HUDEP-2 (cell line): ENCODE measurements around the gene MIPOL1.

Source experiments
- DNase-seq, 76 experiments: peaks; one replicate each; lab custom pipeline; 2025; ENCODE audit not compliant: unreplicated experiment in 76 of 76; lab: John Stamatoyannopoulos, UW

MIPOL1 gene

GRCh38 chr14:37580146-37580545, 382.4 kb downstream of the MIPOL1 start:
- DNase-seq: no peak

GRCh38 chr14:37583358-37584210, 385.8 kb downstream of the MIPOL1 start:
- no peak for DNase-seq

- DNase-seq: no peak
Measured at GRCh38 chr14:37584211-37585100, 386.7 kb downstream of the MIPOL1 start.

DNA sequence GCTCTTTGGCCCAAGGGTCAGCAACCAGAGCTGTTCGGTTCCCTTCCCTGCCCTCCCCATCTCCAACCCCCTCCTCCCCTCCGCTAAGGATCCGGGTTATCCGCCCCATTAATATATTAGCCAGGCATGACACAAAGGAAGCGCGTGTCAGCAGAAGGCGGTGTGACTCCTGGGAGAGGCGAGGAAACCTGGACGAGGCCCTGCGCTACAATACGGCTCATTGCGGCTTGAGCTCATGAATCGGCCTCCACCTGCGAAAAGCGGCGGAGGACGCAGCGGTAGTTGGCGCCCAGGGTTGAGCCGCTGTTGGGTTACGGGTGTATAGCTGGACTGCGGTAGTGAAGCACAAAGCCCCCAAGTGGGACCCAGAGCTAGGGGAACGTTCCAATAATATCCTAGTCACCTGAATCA, 387.4 kb downstream of the MIPOL1 start:
- DNase-seq: no peak

DNA sequence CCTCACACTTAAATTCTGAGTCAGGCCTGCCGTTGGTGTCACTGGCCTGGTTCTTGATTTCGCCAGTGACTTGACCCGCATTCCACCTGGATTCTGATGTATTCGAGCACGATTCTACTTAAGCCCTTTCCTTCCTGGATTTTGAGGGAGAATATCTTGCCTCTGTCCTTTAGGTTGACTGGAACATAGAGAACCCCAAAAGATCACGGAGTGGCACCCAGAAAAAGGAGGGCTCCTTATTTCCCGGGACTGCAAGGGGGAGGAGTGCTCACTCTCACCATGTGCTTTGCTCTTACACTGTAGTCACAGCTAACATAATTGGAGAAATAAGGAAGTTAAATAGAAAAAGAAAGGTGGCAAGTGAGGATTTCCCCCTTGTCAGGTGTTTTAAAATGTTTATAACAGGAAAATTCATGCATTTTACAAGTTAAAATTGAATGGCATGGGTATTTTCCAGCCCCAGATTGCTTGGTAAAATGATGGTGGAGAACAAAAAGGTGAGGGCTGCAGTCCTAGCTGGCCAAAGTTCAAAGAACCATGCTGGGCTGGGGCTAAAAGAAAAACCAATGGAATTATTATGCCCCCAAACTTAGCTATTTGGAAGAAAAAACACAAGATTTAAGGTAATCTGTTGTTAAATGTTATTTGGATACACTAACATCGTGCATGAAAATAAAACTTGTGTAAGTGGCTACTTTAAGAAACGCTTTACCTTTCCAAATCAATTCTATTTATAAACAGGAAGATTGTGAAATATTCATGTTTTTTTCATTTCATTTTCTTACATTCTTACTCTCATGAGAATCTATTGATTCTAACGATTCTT, 388.4 kb downstream of the MIPOL1 start:
- no peak for DNase-seq

DNA sequence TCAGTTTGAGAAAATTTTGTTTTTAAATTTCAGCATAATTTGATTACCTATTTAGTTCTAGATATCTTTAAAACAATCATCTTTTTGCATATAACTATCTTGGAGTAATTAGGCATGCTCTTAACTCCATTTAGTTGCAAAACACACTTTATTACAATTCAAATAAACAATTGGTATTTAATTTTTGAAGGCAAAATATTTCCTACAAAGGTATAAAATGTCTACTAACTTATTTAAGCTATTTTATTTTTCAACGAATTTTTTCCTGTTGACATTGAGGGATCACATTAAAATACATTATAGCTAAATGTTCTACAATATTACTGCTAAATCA, 389.0 kb downstream of the MIPOL1 start:
- DNase-seq: no peak

DNA sequence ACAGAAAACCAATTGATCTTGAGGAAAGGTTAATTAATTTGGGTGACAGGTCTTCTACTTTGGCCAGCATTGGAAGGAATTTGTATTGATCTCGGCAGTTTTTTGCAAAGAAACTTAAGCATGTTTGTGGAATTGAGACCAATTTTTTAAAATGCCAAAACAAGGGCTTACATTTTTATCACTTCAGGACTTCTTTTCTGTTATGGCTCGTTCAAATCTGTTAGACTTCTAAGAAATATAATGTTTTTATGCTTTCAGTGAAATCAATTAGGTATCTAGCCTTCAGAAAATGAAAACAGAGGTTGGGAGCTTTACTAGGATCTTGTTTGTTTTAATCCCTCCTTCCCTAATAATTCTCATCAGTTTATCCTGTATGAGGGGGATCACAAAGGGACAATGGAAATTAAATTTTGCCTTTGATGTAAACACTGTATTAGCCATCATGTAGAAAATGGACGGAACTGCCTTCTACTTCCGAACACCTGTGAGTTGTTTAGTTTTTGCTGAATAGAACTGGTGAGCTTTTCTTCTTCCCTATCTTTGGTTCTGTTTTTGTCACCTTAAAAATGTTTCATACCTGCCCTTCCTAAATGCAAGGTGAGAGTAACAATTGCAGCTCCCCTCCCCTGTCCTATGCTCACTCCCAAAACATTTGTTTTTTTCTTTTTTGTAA, 389.5 kb downstream of the MIPOL1 start:
- no peak for DNase-seq

DNA sequence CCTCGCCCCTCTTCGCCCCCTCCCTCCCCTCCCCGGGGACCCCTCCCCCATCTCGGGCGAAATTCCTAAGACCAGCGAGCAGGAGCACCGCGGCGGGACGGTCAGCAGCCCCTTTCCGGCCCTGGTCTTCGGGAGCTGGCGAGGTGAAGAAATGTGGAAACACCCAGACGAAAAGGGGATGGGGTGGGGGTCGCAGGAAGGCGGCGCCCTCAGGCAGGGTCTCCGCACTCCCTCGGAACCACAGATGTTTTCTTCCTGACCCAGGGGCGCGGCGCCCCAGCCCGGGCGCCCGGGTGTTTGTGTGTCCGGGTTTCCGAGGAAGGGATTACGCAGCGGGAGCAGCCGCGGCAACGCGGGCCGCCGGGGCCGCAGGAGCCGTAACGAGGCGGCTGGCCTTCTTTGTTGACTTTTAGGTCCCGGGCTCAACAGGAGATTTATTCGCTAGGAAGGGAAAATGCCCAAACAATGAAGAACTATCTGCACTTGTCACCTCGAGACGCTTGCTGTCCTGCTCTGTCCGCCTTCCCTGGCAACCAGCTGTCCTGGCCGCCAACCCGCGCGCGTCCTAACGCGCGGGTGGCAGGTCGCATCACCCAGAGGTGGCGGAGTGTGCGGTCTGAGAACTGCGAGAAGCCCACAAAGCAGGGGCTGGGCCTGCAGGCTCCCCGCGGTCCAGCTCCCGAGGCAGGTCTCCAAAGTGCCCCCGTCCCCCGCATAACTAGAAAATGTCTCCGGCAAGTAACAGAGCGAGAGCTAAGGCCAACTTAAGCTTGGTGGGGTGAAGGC, 390.3 kb downstream of the MIPOL1 start:
- no peak for DNase-seq

DNA sequence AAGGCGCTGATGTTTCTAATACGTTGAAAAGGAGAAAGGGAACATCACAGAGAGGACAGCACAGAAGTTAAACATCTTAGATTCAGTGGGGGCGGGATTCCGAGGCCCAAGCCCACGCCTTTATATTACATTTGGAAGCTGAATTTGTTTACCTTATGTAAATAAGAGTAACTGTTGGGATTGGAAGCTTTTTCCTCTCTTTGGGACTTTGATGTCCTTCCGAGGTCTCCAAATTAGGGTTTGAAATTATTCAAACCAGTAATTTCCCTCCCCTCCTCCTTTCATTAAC, 390.9 kb downstream of the MIPOL1 start:
- no peak for DNase-seq

DNA sequence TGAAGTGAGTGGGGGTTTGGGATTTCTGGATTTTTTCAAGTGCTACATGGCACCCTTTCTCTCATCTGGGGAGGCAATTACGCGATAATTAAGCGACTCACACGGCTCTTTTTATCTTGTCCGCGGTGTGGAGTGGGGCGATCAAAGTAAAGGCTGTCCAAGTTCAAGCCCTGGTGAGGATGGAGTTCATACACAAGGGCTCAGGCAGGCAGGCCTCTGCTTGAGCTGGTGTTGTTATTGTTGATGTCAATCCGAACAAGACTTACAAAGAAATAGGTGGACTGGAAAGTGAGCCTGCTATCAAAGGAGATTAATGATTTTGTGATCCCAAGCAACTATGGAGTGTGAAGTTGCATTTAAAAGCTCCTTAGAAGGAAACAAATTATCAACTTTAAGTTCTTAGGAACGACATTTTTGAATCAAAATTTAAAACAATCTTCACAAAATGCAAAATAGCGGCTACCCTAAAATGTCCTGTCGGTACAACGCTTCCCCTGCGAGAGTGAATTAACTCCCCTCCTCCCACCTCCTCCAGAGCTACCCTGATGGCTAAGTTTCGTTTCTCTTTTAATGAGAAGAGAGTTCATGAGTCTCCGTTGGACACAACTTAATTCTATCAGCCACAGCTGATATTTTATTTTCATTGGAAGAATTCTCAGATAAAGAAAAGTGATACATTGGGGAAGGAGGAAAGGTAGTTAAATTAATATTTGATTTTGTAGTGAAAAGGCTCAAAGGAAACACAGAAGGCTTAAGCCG, 391.4 kb downstream of the MIPOL1 start:
- DNase-seq: no peak

- no peak for DNase-seq
Measured at GRCh38 chr14:37589715-37590427, 392.1 kb downstream of the MIPOL1 start.

DNA sequence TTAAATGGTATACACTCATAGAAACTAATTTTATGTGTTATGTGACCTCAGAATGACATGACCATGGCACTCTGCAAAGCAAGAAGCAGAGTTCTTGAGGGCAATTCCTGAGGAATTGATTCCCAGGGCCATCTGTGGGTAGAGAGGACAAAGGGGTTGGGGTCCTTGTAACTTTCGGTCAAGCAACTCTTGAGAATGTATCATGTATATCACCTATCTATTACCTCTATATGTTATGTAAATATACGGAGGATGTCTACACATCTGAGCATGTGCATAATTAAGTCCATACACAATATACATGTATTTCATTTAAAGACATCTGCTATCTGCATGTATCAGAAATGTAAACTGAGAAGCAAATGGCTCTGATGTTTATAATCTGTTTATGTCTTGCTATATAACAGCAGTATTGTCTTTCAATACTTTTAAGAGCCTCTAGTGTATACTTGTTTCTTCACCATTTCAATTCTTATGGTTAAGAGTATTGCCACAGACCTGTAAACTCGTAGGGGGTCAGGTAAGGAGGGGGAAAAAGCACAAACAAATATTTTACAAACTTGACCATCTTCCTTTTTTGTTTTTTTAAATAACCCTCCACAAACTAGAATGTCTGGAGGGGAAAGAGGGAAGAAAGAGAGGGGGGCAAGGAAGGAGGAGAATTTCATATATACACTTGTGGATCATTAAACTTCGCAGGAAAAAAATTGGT, 392.8 kb downstream of the MIPOL1 start:
- DNase-seq: no peak

DNA sequence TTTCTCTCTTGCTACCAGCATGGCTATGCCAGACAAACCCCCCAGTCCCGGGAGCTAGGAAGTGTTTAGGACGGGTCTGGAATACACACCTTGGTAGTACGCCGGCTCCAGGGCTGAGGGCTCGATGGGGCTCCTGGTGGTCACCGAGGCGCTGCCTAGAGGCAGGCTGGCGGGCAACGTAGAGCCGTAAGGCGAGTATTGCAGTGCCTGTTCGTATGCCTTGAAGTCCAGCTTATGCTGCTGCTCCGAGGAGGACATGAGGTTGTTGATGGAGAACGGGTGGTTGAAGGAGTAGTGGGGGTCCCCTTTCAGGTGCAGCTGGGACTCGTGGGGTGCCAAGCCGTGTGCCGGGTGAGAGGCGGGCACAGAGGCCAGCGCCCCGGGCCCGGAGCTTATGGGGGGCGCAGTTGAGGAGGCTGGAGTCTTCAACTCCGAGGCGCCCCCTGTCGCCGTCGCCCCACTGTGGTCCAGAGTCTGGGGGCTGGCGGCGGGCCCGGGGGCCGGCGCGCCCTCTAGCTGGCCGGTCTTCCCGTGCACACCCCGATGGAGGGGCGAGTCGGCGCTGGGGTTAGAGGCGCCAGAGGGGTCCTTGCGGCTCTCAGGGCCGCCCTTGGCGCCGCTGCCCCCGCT, 393.7 kb downstream of the MIPOL1 start:
- DNase-seq: no peak

DNA sequence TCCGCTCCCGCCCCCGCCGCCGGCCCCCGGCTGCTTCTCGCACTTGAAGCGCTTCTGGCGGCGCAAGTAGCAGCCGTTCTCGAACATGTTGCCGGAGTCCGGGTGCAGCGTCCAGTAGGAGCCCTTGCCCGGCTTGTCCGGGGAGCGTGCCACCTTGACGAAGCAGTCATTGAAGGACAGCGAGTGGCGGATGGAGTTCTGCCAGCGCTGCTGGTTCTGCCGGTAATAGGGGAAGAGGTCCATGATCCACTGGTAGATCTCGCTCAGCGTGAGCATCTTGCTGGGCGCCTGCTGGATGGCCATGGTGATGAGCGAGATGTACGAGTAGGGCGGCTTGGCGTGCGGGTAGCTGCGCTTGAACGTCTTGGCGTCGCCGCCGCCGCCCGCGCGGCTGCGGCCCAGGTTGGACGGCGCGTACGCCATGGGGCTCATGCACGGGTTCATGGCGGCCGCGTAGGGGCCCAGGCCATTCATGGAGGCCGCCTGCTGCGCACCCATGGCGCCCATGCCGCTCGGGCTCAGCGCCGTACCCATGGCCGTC, 394.3 kb downstream of the MIPOL1 start:
- DNase-seq: no peak

GRCh38 chr14:37592482-37593408, 395.0 kb downstream of the MIPOL1 start:
- no peak for DNase-seq
